OCI-M2 (cell line): Measurements from ENCODE around the gene GRID2.
"Not testable (repeated sequence)": the region's sequence is repeated elsewhere in the genome, so short reads cannot be mapped to it uniquely, and the experiment has no call there.

Experiments used
- DNase-seq: peaks from one replicate; lab custom pipeline; 2025; ENCODE audit not compliant: unreplicated experiment; lab: John Stamatoyannopoulos, UW

Gene GRID2

GRCh38 chr4:93289241-93289640, 985.5 kb downstream of the GRID2 start:
- DNase-seq = no peak

- DNase-seq = no peak
Measured at GRCh38 chr4:93289831-93290230, 986.1 kb downstream of the GRID2 start.

- DNase-seq = no peak
Measured at GRCh38 chr4:93299118-93299517, 995.4 kb downstream of the GRID2 start.

- not testable (repeated sequence) for DNase-seq
Measured at GRCh38 chr4:93300780-93301555, 997.2 kb downstream of the GRID2 start.

- DNase-seq = no peak
Measured at GRCh38 chr4:93302310-93302709, 998.5 kb downstream of the GRID2 start.

GRCh38 chr4:93303440-93303839, 999.7 kb downstream of the GRID2 start:
- DNase-seq = no peak

GRCh38 chr4:93312299-93312698, 1008.5 kb downstream of the GRID2 start:
- no peak for DNase-seq

- no peak for DNase-seq
Measured at GRCh38 chr4:93313197-93313596, 1009.4 kb downstream of the GRID2 start.

- DNase-seq = no peak
Measured at GRCh38 chr4:93317057-93317456, 1013.3 kb downstream of the GRID2 start.

GRCh38 chr4:93317561-93317960, 1013.8 kb downstream of the GRID2 start:
- DNase-seq = no peak

- no peak for DNase-seq
Measured at GRCh38 chr4:93319041-93319440, 1015.3 kb downstream of the GRID2 start.

- no peak for DNase-seq
Measured at GRCh38 chr4:93320356-93320755, 1016.6 kb downstream of the GRID2 start.

- no peak for DNase-seq
Measured at GRCh38 chr4:93327346-93327745, 1023.6 kb downstream of the GRID2 start.

- DNase-seq = no peak
Measured at GRCh38 chr4:93334003-93334402, 1030.2 kb downstream of the GRID2 start.

GRCh38 chr4:93337196-93337595, 1033.4 kb downstream of the GRID2 start:
- DNase-seq = no peak

- DNase-seq = no peak
Measured at GRCh38 chr4:93342738-93343137, 1039.0 kb downstream of the GRID2 start.

- DNase-seq = no peak
Measured at GRCh38 chr4:93346840-93347239, 1043.1 kb downstream of the GRID2 start.

- no peak for DNase-seq
Measured at GRCh38 chr4:93348896-93349295, 1045.1 kb downstream of the GRID2 start.

GRCh38 chr4:93351846-93352245, 1048.1 kb downstream of the GRID2 start:
- no peak for DNase-seq

GRCh38 chr4:93355411-93355810, 1051.6 kb downstream of the GRID2 start:
- DNase-seq = no peak

- DNase-seq = no peak
Measured at GRCh38 chr4:93359586-93359985, 1055.8 kb downstream of the GRID2 start.

GRCh38 chr4:93366169-93366755, 1062.5 kb downstream of the GRID2 start:
- DNase-seq = not testable (repeated sequence)

GRCh38 chr4:93368968-93369367, 1065.2 kb downstream of the GRID2 start:
- no peak for DNase-seq
